GM12864 (cell line): Measurements from ENCODE around the gene DENND1B.
"Not testable (repeated sequence)": the region's sequence is repeated elsewhere in the genome, so short reads cannot be mapped to it uniquely, and the experiment has no call there.

ENCODE experiments used
- DNase-seq: peaks from one replicate; pipeline ENCODE4 v3.0.0-alpha.2; 2011; ENCODE audit warnings: low read depth
- H3K4me3 ChIP-seq: 2 replicates; pipeline ENCODE4 v1.5.1; 2011; ENCODE audit warnings: mild to moderate bottlenecking, low read depth, low read length, control low read depth
- CTCF ChIP-seq: IDR thresholded peaks from 2 replicates; pipeline ENCODE4 v1.5.1; 2011; ENCODE audit warnings: low read depth, mild to moderate bottlenecking, moderate library complexity, low read length, control low read depth, inconsistent platforms; ENCODE audit errors: missing control alignments

DENND1B gene

GRCh38 chr1:197585809-197586208 is 189.5 kb downstream of the DENND1B start:
- no peak overlapping the region for H3K4me3 ChIP-seq
- DNase-seq = no peak
- no peak for TF ChIP-seq CTCF

GRCh38 chr1:197577580-197577979 is 197.7 kb downstream of the DENND1B start:
- no peak for TF ChIP-seq CTCF
- no peak overlapping the region for H3K4me3 ChIP-seq
- DNase-seq = no peak

GRCh38 chr1:197575531-197575930 is 199.7 kb downstream of the DENND1B start:
- H3K4me3 ChIP-seq = not testable (repeated sequence)

GRCh38 chr1:197572169-197572568 is 203.1 kb downstream of the DENND1B start:
- H3K4me3 ChIP-seq = no peak overlapping the region
- DNase-seq = no peak
- no peak for TF ChIP-seq CTCF

More at GRCh38 chr1:197575531-197575930, 199.7 kb downstream of the DENND1B start:
- not testable (repeated sequence) for DNase-seq

GRCh38 chr1:197567442-197567841 is 207.8 kb downstream of the DENND1B start:
- H3K4me3 ChIP-seq = no peak overlapping the region
- DNase-seq = no peak
- TF ChIP-seq CTCF = no peak

- no peak for TF ChIP-seq CTCF
- H3K4me3 ChIP-seq = no peak overlapping the region
- DNase-seq = no peak
These were observed 214.2 kb downstream of the DENND1B start for GRCh38 chr1:197561041-197561440.

GRCh38 chr1:197559655-197560054 is 215.6 kb downstream of the DENND1B start:
- no peak for TF ChIP-seq CTCF
- H3K4me3 ChIP-seq = no peak overlapping the region
- no peak for DNase-seq

GRCh38 chr1:197559244-197559643 is 216.0 kb downstream of the DENND1B start:
- no peak overlapping the region for H3K4me3 ChIP-seq
- TF ChIP-seq CTCF = no peak
- no peak for DNase-seq
